ENCODE results near the gene TMEM179B. TPM values are rescaled to one million over a fixed set of nuclear protein-coding genes. Genes with fewer than 3 reads are reported as not detected.

Gene TMEM179B
- total and polyA plus RNA-seq, 9 of the 15 experiments (the other 6 are each of a cell fraction or from before 2014, with no cell fraction given), result 27.7 to 105 (median 37.0) TPM

DNA sequence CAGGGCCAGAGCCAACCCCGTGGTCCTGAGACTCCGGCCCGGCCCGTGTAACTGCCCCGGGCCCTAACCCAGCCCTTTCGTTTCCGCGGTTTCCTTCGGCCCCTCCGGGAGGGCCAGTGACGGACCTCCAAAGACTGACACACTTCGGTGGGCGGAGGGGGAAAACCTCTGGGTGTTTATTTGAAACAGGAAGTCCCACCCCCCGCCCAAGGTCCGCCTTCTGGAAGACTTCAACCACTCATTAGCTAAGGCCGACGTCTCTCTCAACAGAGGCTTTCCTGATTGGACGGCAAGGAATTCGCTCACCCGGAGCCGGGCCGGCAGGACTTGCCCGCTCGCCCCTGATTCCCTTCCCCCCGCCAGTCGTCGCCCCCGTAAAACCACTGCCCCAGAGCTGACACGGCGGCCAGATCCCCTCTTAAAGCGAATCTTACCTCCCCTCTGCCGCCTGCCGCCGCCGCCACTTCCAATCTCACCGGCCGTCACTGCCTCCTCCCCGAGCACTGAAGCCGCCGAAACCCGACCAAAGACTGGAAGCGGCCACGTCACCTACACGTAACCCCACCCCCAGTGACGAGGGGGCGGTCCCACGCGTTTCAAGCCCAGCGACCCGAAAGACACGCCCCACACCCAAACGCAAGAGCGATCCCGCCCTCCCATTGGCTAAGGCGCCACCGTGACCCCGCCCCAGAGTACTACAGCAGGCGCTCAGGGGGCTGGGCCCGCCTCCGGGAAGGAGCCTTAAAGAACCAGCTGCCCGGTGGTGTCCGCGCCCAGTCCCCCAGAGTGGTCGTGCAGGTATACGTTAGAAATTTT is 44.5 kb downstream of the TMEM179B start, which contains the start of gene STX5 (continued):
- TF ChIP-seq ZNF232 (CRISPR knock-in tag; IDR thresholded peaks at IDR 0.05) (no peak), MYC (IDR thresholded peaks at IDR 0.05; ENCODE audit: low read depth, low read length) (no peak), MYC (CRISPR knock-in tag; IDR thresholded peaks at IDR 0.05; ENCODE audit: borderline replicate concordance, low read depth) (no peak), HCFC1 (IDR thresholded peaks at IDR 0.05; ENCODE audit: low read depth, low read length) (peak; percentile 33), L3MBTL2 (IDR thresholded peaks at IDR 0.05) (no peak; the same call in 1 of the 2 replicates), SIX5 (IDR thresholded peaks at IDR 0.05; ENCODE audit: borderline replicate concordance in 1 of 2, insufficient read depth in 1 of 2, low read depth in 1 of 2, low read length in 2 of 2) (0 out of 4 replicates have a peak, but pooled peaks of 1 of the 2 experiments have one; percentile 12), RBM34 (IDR thresholded peaks at IDR 0.05; ENCODE audit: borderline replicate concordance, insufficient read depth, low read length) (no peak), MLX (CRISPR knock-in tag; conservative IDR thresholded peaks at IDR 0.05) (no peak), HDAC6 (IDR thresholded peaks at IDR 0.05; ENCODE audit: low read depth, low read length) (no peak), ZNF699 (CRISPR knock-in tag; IDR thresholded peaks at IDR 0.05; ENCODE audit: insufficient replicate concordance) (no peak), ZC3H8 (IDR thresholded peaks at IDR 0.05) (no peak), PCBP1 (IDR thresholded peaks at IDR 0.05; ENCODE audit: low read depth, low read length, poor library complexity, severe bottlenecking) (no peak), HNRNPLL (IDR thresholded peaks at IDR 0.05; ENCODE audit: low read depth, low read length, poor library complexity, severe bottlenecking) (peak; percentile 0), ZNF347 (CRISPR knock-in tag; IDR thresholded peaks at IDR 0.05; ENCODE audit: low read depth) (no peak)
- TF ChIP-seq, protein P1, sequence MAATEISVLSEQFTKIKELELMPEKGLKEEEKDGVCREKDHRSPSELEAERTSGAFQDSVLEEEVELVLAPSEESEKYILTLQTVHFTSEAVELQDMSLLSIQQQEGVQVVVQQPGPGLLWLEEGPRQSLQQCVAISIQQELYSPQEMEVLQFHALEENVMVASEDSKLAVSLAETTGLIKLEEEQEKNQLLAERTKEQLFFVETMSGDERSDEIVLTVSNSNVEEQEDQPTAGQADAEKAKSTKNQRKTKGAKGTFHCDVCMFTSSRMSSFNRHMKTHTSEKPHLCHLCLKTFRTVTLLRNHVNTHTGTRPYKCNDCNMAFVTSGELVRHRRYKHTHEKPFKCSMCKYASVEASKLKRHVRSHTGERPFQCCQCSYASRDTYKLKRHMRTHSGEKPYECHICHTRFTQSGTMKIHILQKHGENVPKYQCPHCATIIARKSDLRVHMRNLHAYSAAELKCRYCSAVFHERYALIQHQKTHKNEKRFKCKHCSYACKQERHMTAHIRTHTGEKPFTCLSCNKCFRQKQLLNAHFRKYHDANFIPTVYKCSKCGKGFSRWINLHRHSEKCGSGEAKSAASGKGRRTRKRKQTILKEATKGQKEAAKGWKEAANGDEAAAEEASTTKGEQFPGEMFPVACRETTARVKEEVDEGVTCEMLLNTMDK (IDR thresholded peaks at IDR 0.05; ENCODE audit: borderline replicate concordance, insufficient read depth, low read depth, low read length, poor library complexity, severe bottlenecking), result no peak
- TF ChIP-seq, protein P2, sequence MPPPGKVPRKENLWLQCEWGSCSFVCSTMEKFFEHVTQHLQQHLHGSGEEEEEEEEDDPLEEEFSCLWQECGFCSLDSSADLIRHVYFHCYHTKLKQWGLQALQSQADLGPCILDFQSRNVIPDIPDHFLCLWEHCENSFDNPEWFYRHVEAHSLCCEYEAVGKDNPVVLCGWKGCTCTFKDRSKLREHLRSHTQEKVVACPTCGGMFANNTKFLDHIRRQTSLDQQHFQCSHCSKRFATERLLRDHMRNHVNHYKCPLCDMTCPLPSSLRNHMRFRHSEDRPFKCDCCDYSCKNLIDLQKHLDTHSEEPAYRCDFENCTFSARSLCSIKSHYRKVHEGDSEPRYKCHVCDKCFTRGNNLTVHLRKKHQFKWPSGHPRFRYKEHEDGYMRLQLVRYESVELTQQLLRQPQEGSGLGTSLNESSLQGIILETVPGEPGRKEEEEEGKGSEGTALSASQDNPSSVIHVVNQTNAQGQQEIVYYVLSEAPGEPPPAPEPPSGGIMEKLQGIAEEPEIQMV (tag; conservative IDR thresholded peaks at IDR 0.05; ENCODE audit: low read depth), result no peak
